Measurements from ENCODE around the gene RDH8. TPM values are rescaled to one million over a fixed set of nuclear protein-coding genes. Genes with fewer than 3 reads are reported as not detected.

The RDH8 gene
- total RNA-seq, 1 experiment from 2014 or later: not detected

DNA sequence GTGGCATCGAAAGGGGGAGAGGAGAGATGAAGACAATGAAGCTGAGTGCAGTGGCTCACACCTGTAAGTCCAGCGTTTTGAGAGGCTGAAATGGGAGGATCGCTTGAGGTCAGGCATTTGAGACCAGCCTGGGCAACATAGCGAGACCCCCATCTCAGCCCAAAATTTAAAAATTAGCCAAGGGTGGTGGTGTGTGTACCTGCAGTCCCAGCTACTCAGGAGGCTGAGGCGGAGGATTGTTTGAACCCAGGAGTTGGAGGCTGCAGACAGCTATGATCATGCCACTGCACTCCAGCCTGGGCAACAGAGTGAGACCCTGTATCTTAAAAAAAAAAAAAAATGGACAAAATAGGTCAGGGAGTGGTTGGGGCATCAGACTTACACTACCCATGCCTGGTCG is 7.6 kb downstream of the RDH8 start:
- H2BK120ac ChIP-seq (ENCODE audit: low read depth, low read length, poor library complexity, severe bottlenecking): no peak overlapping the region
- no peak overlapping the region for H2BK12ac ChIP-seq (ENCODE audit: insufficient read length, low read depth, low read length)
- Mint-ChIP-seq H3K36me3 (ENCODE audit: insufficient read depth in 1 of 3, low read depth in 3 of 3) (no peaks in the 10 kb centered on the region), H3K9me3 (no peaks in the 10 kb centered on the region), H3K27me3 (ENCODE audit: low read depth) (peaks cover 9% of the 10 kb centered on the region), H3K27ac (no peak overlapping the region), H3K4me3 (no peak overlapping the region), H3K4me1 (no peaks in the 10 kb centered on the region)
- H2BK5ac ChIP-seq (ENCODE audit: insufficient read length, low read length): no peak overlapping the region
- no peak overlapping the region for H3K27ac ChIP-seq (ENCODE audit: insufficient read length, low read depth, low read length)
- no peak for DNase-seq
- no peak overlapping the region for H3K9ac ChIP-seq (ENCODE audit: extremely low read depth, insufficient read length, low read length)
- H3K27me3 ChIP-seq (ENCODE audit: insufficient read depth, low read length): no peaks in the 10 kb centered on the region
- WGBS (ENCODE audit: extremely low coverage, insufficient read length, low lambda C conversion rate): no CpG with 5 or more reads among the region's 6 CpGs
- no peak overlapping the region for H3K23ac ChIP-seq (ENCODE audit: insufficient read length, low read depth, low read length)
- H3K79me2 ChIP-seq (ENCODE audit: insufficient read depth, low read length): no peaks in the 10 kb centered on the region
- H3K56ac ChIP-seq (ENCODE audit: insufficient read length, low read depth, low read length): no peak overlapping the region
- H2BK15ac ChIP-seq (ENCODE audit: low read depth, low read length): no peak overlapping the region
- H3K18ac ChIP-seq (ENCODE audit: insufficient read length, low read depth, low read length): no peak overlapping the region
- H3K9me3 ChIP-seq (ENCODE audit: control insufficient read depth, low read depth, low read length): no peaks in the 10 kb centered on the region
- no peak overlapping the region for H2AK5ac ChIP-seq (ENCODE audit: insufficient read length, low read length)
- no peak overlapping the region for H3K4ac ChIP-seq (ENCODE audit: low read depth, low read length)
- H2BK20ac ChIP-seq (ENCODE audit: low read depth, low read length, poor library complexity, severe bottlenecking): no peak overlapping the region
- H3K4me1 ChIP-seq (ENCODE audit: insufficient read depth, low read length): no peaks in the 10 kb centered on the region
- no peak overlapping the region for H3K4me2 ChIP-seq (ENCODE audit: insufficient read depth, insufficient read length, low read length)
- no peak overlapping the region for H4K5ac ChIP-seq (ENCODE audit: insufficient read length, low read depth, low read length)
- no peak overlapping the region for H4K91ac ChIP-seq (ENCODE audit: insufficient read length, low read depth, low read length)
- H4K8ac ChIP-seq (replicated peaks; ENCODE audit: insufficient read length, low read depth, low read length): no peak overlapping the region
- H4K20me1 ChIP-seq (ENCODE audit: control insufficient read depth, insufficient read depth, insufficient read length): no peaks in the 10 kb centered on the region
- H3K79me1 ChIP-seq (ENCODE audit: insufficient read depth, low read depth, low read length, poor library complexity, severe bottlenecking): no peaks in the 10 kb centered on the region
- H3T11ph ChIP-seq (ENCODE audit: low read length): no peak overlapping the region
- no peak overlapping the region for H3K14ac ChIP-seq (ENCODE audit: insufficient read depth, low read length)
- H3K23me2 ChIP-seq (ENCODE audit: insufficient read length, low read depth, low read length, poor library complexity, severe bottlenecking): no peaks in the 10 kb centered on the region
- no peak overlapping the region for H2AFZ ChIP-seq (ENCODE audit: low read length)
- TF ChIP-seq, protein P1, sequence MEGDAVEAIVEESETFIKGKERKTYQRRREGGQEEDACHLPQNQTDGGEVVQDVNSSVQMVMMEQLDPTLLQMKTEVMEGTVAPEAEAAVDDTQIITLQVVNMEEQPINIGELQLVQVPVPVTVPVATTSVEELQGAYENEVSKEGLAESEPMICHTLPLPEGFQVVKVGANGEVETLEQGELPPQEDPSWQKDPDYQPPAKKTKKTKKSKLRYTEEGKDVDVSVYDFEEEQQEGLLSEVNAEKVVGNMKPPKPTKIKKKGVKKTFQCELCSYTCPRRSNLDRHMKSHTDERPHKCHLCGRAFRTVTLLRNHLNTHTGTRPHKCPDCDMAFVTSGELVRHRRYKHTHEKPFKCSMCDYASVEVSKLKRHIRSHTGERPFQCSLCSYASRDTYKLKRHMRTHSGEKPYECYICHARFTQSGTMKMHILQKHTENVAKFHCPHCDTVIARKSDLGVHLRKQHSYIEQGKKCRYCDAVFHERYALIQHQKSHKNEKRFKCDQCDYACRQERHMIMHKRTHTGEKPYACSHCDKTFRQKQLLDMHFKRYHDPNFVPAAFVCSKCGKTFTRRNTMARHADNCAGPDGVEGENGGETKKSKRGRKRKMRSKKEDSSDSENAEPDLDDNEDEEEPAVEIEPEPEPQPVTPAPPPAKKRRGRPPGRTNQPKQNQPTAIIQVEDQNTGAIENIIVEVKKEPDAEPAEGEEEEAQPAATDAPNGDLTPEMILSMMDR (conservative IDR thresholded peaks at IDR 0.05): no peak
